Osteoblast (primary cell): ENCODE measurements around the gene HDAC8. TPM values are rescaled to one million over a fixed set of nuclear protein-coding genes. Genes with fewer than 3 reads are reported as not detected.

Experiments used
- DNase-seq: peaks from one replicate; pipeline ENCODE4 v3.0.0; 2011; ENCODE audit warnings: low spot score, mixed read lengths; ENCODE audit not compliant: insufficient read length; ENCODE audit errors: missing footprints
- H2AFZ ChIP-seq: 2 replicates; pipeline ENCODE4 v1.6.0; 2011; ENCODE audit warnings: mild to moderate bottlenecking, low read length
- H3K27ac ChIP-seq: 2 replicates; pipeline ENCODE4 v1.5.1; 2011; ENCODE audit warnings: mild to moderate bottlenecking, low read depth, low read length, moderate library complexity
- H3K27me3 ChIP-seq: 2 replicates; pipeline ENCODE4 v1.6.0; 2012; ENCODE audit warnings: mild to moderate bottlenecking, control low read depth, inconsistent platforms, low read length, moderate library complexity; ENCODE audit not compliant: insufficient read depth
- H3K36me3 ChIP-seq: 2 replicates; pipeline ENCODE4 v1.5.1; 2011; ENCODE audit warnings: mild to moderate bottlenecking, low read length, control low read depth, moderate library complexity; ENCODE audit not compliant: insufficient read depth
- H3K4me1 ChIP-seq: 2 replicates; pipeline ENCODE4 v1.5.1; 2011; ENCODE audit warnings: mild to moderate bottlenecking, low read length, control low read depth, moderate library complexity; ENCODE audit not compliant: insufficient read depth
- H3K4me2 ChIP-seq: 2 replicates; pipeline ENCODE4 v1.6.0; 2011; ENCODE audit warnings: mild to moderate bottlenecking, low read length; ENCODE audit not compliant: insufficient read depth
- H3K4me3 ChIP-seq: fragments of 200-600 bp; sonication (generic); 3 replicates; pipeline ENCODE4 v1.5.1; 2012; ENCODE audit warnings: mild to moderate bottlenecking, low read length, inconsistent platforms; ENCODE audit not compliant: insufficient read depth
- H3K79me2 ChIP-seq: 2 replicates; pipeline ENCODE4 v1.6.0; 2012; ENCODE audit warnings: mild to moderate bottlenecking, low read length, control low read depth, inconsistent platforms; ENCODE audit not compliant: insufficient read depth
- H3K9me3 ChIP-seq: 2 replicates; pipeline ENCODE4 v1.5.1; 2011; ENCODE audit warnings: low read depth, low read length, control low read depth
- H4K20me1 ChIP-seq: 2 replicates; pipeline ENCODE4 v1.6.0; 2012; ENCODE audit warnings: mild to moderate bottlenecking, low read length, control low read depth; ENCODE audit not compliant: insufficient read depth
- CTCF ChIP-seq: IDR thresholded peaks from 2 replicates; pipeline ENCODE4 v1.5.1; 2011; ENCODE audit warnings: mild to moderate bottlenecking, low read depth, low read length, moderate library complexity; ENCODE audit errors: extremely low read depth
- total RNA-seq: library from RNA; depleted of rRNA; stranded (reverse); fragments of >200 nt; gene quantifications from 2 replicates; pipeline ENCODE4 v1.2.3, GENCODE V29; 2012

The HDAC8 gene
- total RNA-seq, 1 donor, result 24.6 TPM

GRCh38 chrX:72316408-72317110, 256.1 kb downstream of the HDAC8 start:
- Histone ChIP-seq H3K27me3 (peaks cover 31% of the 10 kb centered on the region), H3K4me2 (no peak overlapping the region), H3K9me3 (no peaks in the 10 kb centered on the region), H2AFZ (no peak overlapping the region), H3K27ac (no peak overlapping the region), H3K79me2 (no peaks in the 10 kb centered on the region), H3K4me1 (no peaks in the 10 kb centered on the region), H3K4me3 (no peak overlapping the region), H3K36me3 (no peaks in the 10 kb centered on the region), H4K20me1 (no peaks in the 10 kb centered on the region)
- no peak for TF ChIP-seq CTCF
- DNase-seq, result peak; percentile 32

GRCh38 chrX:72314881-72315280, 257.8 kb downstream of the HDAC8 start:
- Histone ChIP-seq H3K4me1 (no peaks in the 10 kb centered on the region), H3K27me3 (peaks cover 44% of the 10 kb centered on the region), H3K4me3 (no peak overlapping the region), H3K36me3 (no peaks in the 10 kb centered on the region), H3K27ac (no peak overlapping the region), H3K9me3 (no peaks in the 10 kb centered on the region), H3K4me2 (no peak overlapping the region), H3K79me2 (no peaks in the 10 kb centered on the region), H2AFZ (no peak overlapping the region), H4K20me1 (peaks cover 2% of the 10 kb centered on the region)
- TF ChIP-seq CTCF, result no peak
- peak; percentile 39 for DNase-seq

GRCh38 chrX:72313707-72314641, 258.7 kb downstream of the HDAC8 start:
- no peak overlapping the region for H3K4me3 ChIP-seq
- H3K27me3 ChIP-seq, result peaks cover 54% of the 10 kb centered on the region
- DNase-seq, result peak; percentile 66
- no peak overlapping the region for H2AFZ ChIP-seq
- H3K36me3 ChIP-seq, result no peaks in the 10 kb centered on the region
- H3K4me2 ChIP-seq, result no peak overlapping the region
- peaks cover 2% of the 10 kb centered on the region for H4K20me1 ChIP-seq
- no peaks in the 10 kb centered on the region for H3K4me1 ChIP-seq
- H3K79me2 ChIP-seq, result no peaks in the 10 kb centered on the region
- no peak overlapping the region for H3K27ac ChIP-seq
- H3K9me3 ChIP-seq, result no peaks in the 10 kb centered on the region
- TF ChIP-seq CTCF, result no peak
